GF-D8 (cell line): ENCODE results near the gene SCOC.
"Not testable (repeated sequence)": the region's sequence is repeated elsewhere in the genome, so short reads cannot be mapped to it uniquely, and the experiment has no call there.

Source experiments
- DNase-seq: peaks from one replicate; lab custom pipeline; 2025; lab: John Stamatoyannopoulos, UW

The SCOC gene

GRCh38 chr4:140361099-140361498 lies 12.3 kb upstream of the SCOC start:
- no peak for DNase-seq

- DNase-seq, result no peak
Measured at GRCh38 chr4:140363051-140363450, 10.4 kb upstream of the SCOC start.

GRCh38 chr4:140363558-140363957 lies 9.9 kb upstream of the SCOC start:
- DNase-seq, result no peak

- DNase-seq, result no peak
Measured at GRCh38 chr4:140367738-140368137, 5.7 kb upstream of the SCOC start.

GRCh38 chr4:140368686-140369085 lies 4.8 kb upstream of the SCOC start:
- DNase-seq, result no peak

- peak; percentile 54 for DNase-seq
Measured at GRCh38 chr4:140372751-140373327, 607 bp upstream of the SCOC start.

GRCh38 chr4:140374130-140374477 lies 658 bp downstream of the SCOC start:
- peak; percentile 8 for DNase-seq

GRCh38 chr4:140382732-140383131 lies 9.3 kb downstream of the SCOC start:
- DNase-seq, result no peak

GRCh38 chr4:140388015-140388414 lies 14.6 kb downstream of the SCOC start:
- no peak for DNase-seq

- DNase-seq, result no peak
Measured at GRCh38 chr4:140395668-140396067, 22.2 kb downstream of the SCOC start.

- DNase-seq, result no peak
Measured at GRCh38 chr4:140400111-140400510, 26.7 kb downstream of the SCOC start.

GRCh38 chr4:140406292-140406691 lies 32.8 kb downstream of the SCOC start:
- no peak for DNase-seq

- DNase-seq, result no peak
Measured at GRCh38 chr4:140408974-140409373, 35.5 kb downstream of the SCOC start.

- DNase-seq, result not testable (repeated sequence)
Measured at GRCh38 chr4:140413130-140413969, 39.9 kb downstream of the SCOC start.

- no peak for DNase-seq
Measured at GRCh38 chr4:140423106-140423505, 49.7 kb downstream of the SCOC start.

GRCh38 chr4:140426610-140427105 lies 53.2 kb downstream of the SCOC start:
- no peak for DNase-seq

GRCh38 chr4:140427106-140427918 lies 53.9 kb downstream of the SCOC start, which contains the start of gene CLGN:
TSS of gene CLGN (minus strand) at chr4:140427648. CDS start at chr4:140413078, 14,570 bp downstream.
- DNase-seq, result no peak

GRCh38 chr4:140427919-140428471 lies 54.5 kb downstream of the SCOC start:
- no peak for DNase-seq
